WTC11 (cell line): ENCODE data around the gene ZSCAN9. TPM values are rescaled to one million over a fixed set of nuclear protein-coding genes. Genes with fewer than 3 reads are reported as not detected.

Experiments
- ATAC-seq: fragments of 200-7000 bp; cut with Tn5 transposase; 2 replicates; pipeline ENCODE4 v1.10.0; 2021; ENCODE audit warnings: mild to moderate bottlenecking, moderate library complexity
- CTCF ChIA-PET: fragments of 300-600 bp; sonication (Branson Sonifier 250); formaldehyde crosslinking; loops from one replicate; lab custom pipeline; 2021; ENCODE audit warnings: antibody characterized with exemption; lab: Charles Lee
- POLR2A ChIA-PET: fragments of 350-600 bp; sonication (Branson Sonifier 250); formaldehyde crosslinking; loops from one replicate; lab custom pipeline; 2021; ENCODE audit warnings: antibody characterized with exemption; lab: Charles Lee
- DNase-seq: peaks from one replicate; pipeline ENCODE4 v3.0.0; 2021; ENCODE audit warnings: low spot score
- H3K27ac Mint-ChIP-seq: 2 replicates; pipeline ENCODE4 v1.8.0; 2021; ENCODE audit warnings: mixed read lengths
- H3K27me3 Mint-ChIP-seq: 2 replicates; pipeline ENCODE4 v1.8.0; 2021; ENCODE audit warnings: low read depth, mild to moderate bottlenecking, moderate library complexity, mixed read lengths
- H3K36me3 Mint-ChIP-seq: 2 replicates; pipeline ENCODE4 v1.8.0; 2021; ENCODE audit warnings: mixed read lengths
- H3K4me1 Mint-ChIP-seq: 2 replicates; pipeline ENCODE4 v1.8.0; 2022; ENCODE audit warnings: mixed read lengths
- H3K4me3 Mint-ChIP-seq: 2 replicates; pipeline ENCODE4 v1.8.0; 2021; ENCODE audit warnings: mild to moderate bottlenecking, moderate library complexity, mixed read lengths
- H3K9me3 Mint-ChIP-seq: 2 replicates; pipeline ENCODE4 v1.8.0; 2021; ENCODE audit warnings: mixed read lengths
- ARID4B ChIP-seq: sonication (generic); formaldehyde crosslinking; IDR thresholded peaks from 2 replicates; pipeline ENCODE4 v1.8.0; 2023; ENCODE audit warnings: missing genetic modification reagents, mild to moderate bottlenecking, borderline replicate concordance
- ATF6 ChIP-seq: sonication (generic); formaldehyde crosslinking; IDR thresholded peaks from 2 replicates; pipeline ENCODE4 v1.8.1; 2023; ENCODE audit warnings: mild to moderate bottlenecking, missing genetic modification reagents
- CREB1 ChIP-seq: sonication (generic); formaldehyde crosslinking; IDR thresholded peaks from 2 replicates; pipeline ENCODE4 v1.8.0; 2023; ENCODE audit warnings: mild to moderate bottlenecking, missing genetic modification reagents
- CTCF ChIP-seq: fragments of 200-600 bp; IDR thresholded peaks from 2 replicates; pipeline ENCODE4 v1.8.0; 2022; ENCODE audit warnings: antibody characterized with exemption
- ELF4 ChIP-seq: sonication (generic); formaldehyde crosslinking; IDR thresholded peaks from 2 replicates; pipeline ENCODE4 v1.8.1; 2022; ENCODE audit warnings: low read depth, mild to moderate bottlenecking, moderate library complexity, missing genetic modification reagents
- FOXJ3 ChIP-seq: sonication (generic); formaldehyde crosslinking; IDR thresholded peaks from 2 replicates; pipeline ENCODE4 v1.9.0; 2021; ENCODE audit warnings: missing genetic modification reagents, mild to moderate bottlenecking, borderline replicate concordance
- HMGA2 ChIP-seq: fragments of 250-450 bp; sonication (Bioruptor Pico); IDR thresholded peaks from 2 replicates; pipeline ENCODE4 v1.4.0; 2021; ENCODE audit warnings: mild to moderate bottlenecking, moderate library complexity
- HMGXB4 ChIP-seq: sonication (generic); formaldehyde crosslinking; IDR thresholded peaks from 2 replicates; pipeline ENCODE4 v1.8.1; 2023; ENCODE audit warnings: mild to moderate bottlenecking, moderate library complexity, missing genetic modification reagents
- IRF2 ChIP-seq: sonication (generic); formaldehyde crosslinking; IDR thresholded peaks from 2 replicates; pipeline ENCODE4 v1.8.0; 2022; ENCODE audit warnings: low read depth, missing genetic modification reagents, borderline replicate concordance
- JUN ChIP-seq: sonication (generic); formaldehyde crosslinking; IDR thresholded peaks from 2 replicates; pipeline ENCODE4 v1.8.0; 2023; ENCODE audit warnings: mild to moderate bottlenecking, missing genetic modification reagents
- KAT7 ChIP-seq: sonication (generic); formaldehyde crosslinking; IDR thresholded peaks from 2 replicates; pipeline ENCODE4 v1.8.1; 2023; ENCODE audit warnings: missing genetic modification reagents, mild to moderate bottlenecking, borderline replicate concordance
- MLX ChIP-seq: sonication (generic); formaldehyde crosslinking; IDR thresholded peaks from 2 replicates; pipeline ENCODE4 v1.8.1; 2023; ENCODE audit warnings: mild to moderate bottlenecking, missing genetic modification reagents, moderate library complexity
- ZBTB21 ChIP-seq: sonication (generic); formaldehyde crosslinking; IDR thresholded peaks from 2 replicates; pipeline ENCODE4 v1.8.1; 2023; ENCODE audit warnings: mild to moderate bottlenecking, missing genetic modification reagents, borderline replicate concordance
- ZNF219 ChIP-seq: sonication (generic); formaldehyde crosslinking; IDR thresholded peaks from 2 replicates; pipeline ENCODE4 v1.8.0; 2023; ENCODE audit warnings: missing genetic modification reagents, mild to moderate bottlenecking, borderline replicate concordance
- ZNF425 ChIP-seq: fragments of 250-450 bp; sonication (Bioruptor Pico); conservative IDR thresholded peaks from 2 replicates; pipeline ENCODE4 v1.9.0; 2021; ENCODE audit warnings: mild to moderate bottlenecking
- ZNF671 ChIP-seq: fragments of 250-450 bp; sonication (Bioruptor Pico); IDR thresholded peaks from 2 replicates; pipeline ENCODE4 v1.8.0; 2021; ENCODE audit warnings: mild to moderate bottlenecking
- total RNA-seq: library from RNA; stranded (reverse); gene quantifications from 3 replicates; pipeline ENCODE4 v1.2.3, GENCODE V29; 2021

ZSCAN9 gene
- total RNA-seq, 1 experiment from 2014 or later: 15.1 TPM

GRCh38 chr6:28267695-28268059, 42.6 kb downstream of the ZSCAN9 start:
- TF ChIP-seq JUN (CRISPR knock-in tag): no peak
- TF ChIP-seq ZNF671 (CRISPR knock-in tag): no peak
- TF ChIP-seq HMGA2 (CRISPR knock-in tag): no peak
- no peak for TF ChIP-seq IRF2 (CRISPR knock-in tag)
- TF ChIP-seq ZNF219 (CRISPR knock-in tag): no peak
- no peak for TF ChIP-seq FOXJ3 (CRISPR knock-in tag)
- TF ChIP-seq KAT7 (CRISPR knock-in tag): no peak
- TF ChIP-seq ATF6 (CRISPR knock-in tag): no peak
- no peak for TF ChIP-seq ZBTB21 (CRISPR knock-in tag)
- TF ChIP-seq CTCF: no peak
- no peak for TF ChIP-seq ELF4 (CRISPR knock-in tag)
- TF ChIP-seq, all 79 proteins: peak for 0
- POLR2A ChIA-PET: interaction anchor here (0.8 to 2.1 kb wide), 12 partner anchors 12 to 375 kb away, joined by 3 to 14 read pairs (median 6); partner anchors contain the start of genes PGBD1, ZKSCAN3, ZKSCAN4 and ZKSCAN8
- CTCF ChIA-PET: interaction anchor here (0.7 to 2.7 kb wide), 6 partner anchors 12 to 163 kb away, joined by 3 to 34 read pairs (median 8); partner anchors contain the start of genes PGBD1 and ZKSCAN4
- DNase-seq (no peak), ATAC-seq (no peak)
- Mint-ChIP-seq H3K36me3 (peaks cover 7% of the 10 kb centered on the region; the same call in 1 of the 2 replicates), H3K27ac (no peak overlapping the region), H3K4me3 (no peak overlapping the region), H3K9me3 (no peaks in the 10 kb centered on the region), H3K27me3 (peaks cover 27% of the 10 kb centered on the region), H3K4me1 (no peaks in the 10 kb centered on the region)

GRCh38 chr6:28269492-28269891, 44.4 kb downstream of the ZSCAN9 start:
- no peak for ATAC-seq
- TF ChIP-seq CREB1 (no peak), CTCF (no peak), ZNF425 (no peak), MLX (CRISPR knock-in tag) (no peak), HMGXB4 (no peak), ATF6 (CRISPR knock-in tag) (no peak), ARID4B (CRISPR knock-in tag) (no peak)

More at GRCh38 chr6:28269492-28269891, 44.4 kb downstream of the ZSCAN9 start:
- Mint-ChIP-seq H3K9me3 (no peaks in the 10 kb centered on the region), H3K4me1 (no peaks in the 10 kb centered on the region), H3K36me3 (peaks cover 14% of the 10 kb centered on the region; the same call in 1 of the 2 replicates), H3K4me3 (no peak overlapping the region), H3K27ac (no peak overlapping the region), H3K27me3 (peaks cover 11% of the 10 kb centered on the region)
- no peak for DNase-seq
- CTCF ChIA-PET: no interaction called here
- POLR2A ChIA-PET: no interaction called here
